PC-9 (cell line): ENCODE results near the gene TANC1. TPM values are rescaled to one million over a fixed set of nuclear protein-coding genes. Genes with fewer than 3 reads are reported as not detected.

Experiments
- BruUV-seq: library from RNA; stranded (reverse); fragments of 400-500 nt; replicated peaks from 2 replicates; lab custom pipeline; 2021; lab: Mats Ljungman, UMichigan
- CTCF ChIA-PET: fragments of 300-600 bp; sonication (Branson Sonifier 250); formaldehyde crosslinking; loops from one replicate; lab custom pipeline; 2022; ENCODE audit warnings: antibody characterized with exemption; lab: Charles Lee
- POLR2A ChIA-PET: fragments of 300-600 bp; sonication (Branson Sonifier 250); formaldehyde crosslinking; loops from one replicate; lab custom pipeline; 2022; ENCODE audit warnings: antibody characterized with exemption; ENCODE audit not compliant: unreplicated experiment; lab: Charles Lee
- DNase-seq, 2 experiments: peaks; one replicate each; pipeline versions ENCODE4 v3.0.0 to v3.0.0-alpha.2; 2015 to 2022; ENCODE audit warnings: mixed read lengths in 1 of 2
- H2AFZ ChIP-seq: fragments of 200-600 bp; sonication (generic); 2 replicates; pipeline ENCODE4 v1.8.1; 2017; ENCODE audit warnings: antibody characterized with exemption
- H3F3A ChIP-seq: fragments of 200-600 bp; sonication (generic); 2 replicates; pipeline ENCODE4 v1.8.1; 2017; ENCODE audit warnings: antibody characterized with exemption, mild to moderate bottlenecking, low read depth; ENCODE audit not compliant: insufficient read depth
- H3K27ac ChIP-seq: fragments of 200-600 bp; sonication (generic); 2 replicates; pipeline ENCODE4 v1.6.1; 2016; ENCODE audit warnings: mixed run types
- H3K27me3 ChIP-seq: fragments of 200-600 bp; sonication (generic); 2 replicates; pipeline ENCODE4 v1.6.1; 2016; ENCODE audit warnings: low read depth, mixed run types; ENCODE audit not compliant: insufficient read depth
- H3K36me3 ChIP-seq: fragments of 200-600 bp; sonication (generic); 2 replicates; pipeline ENCODE4 v1.6.1; 2016; ENCODE audit warnings: low read depth, mixed run types
- H3K4me1 ChIP-seq: fragments of 200-600 bp; sonication (generic); replicated peaks from 2 replicates; pipeline ENCODE4 v1.6.1; 2016; ENCODE audit warnings: mixed run types; ENCODE audit not compliant: insufficient read depth
- H3K4me2 ChIP-seq: fragments of 200-600 bp; sonication (generic); 2 replicates; pipeline ENCODE4 v1.6.1; 2017; ENCODE audit warnings: mixed run types
- H3K4me3 ChIP-seq: fragments of 200-600 bp; sonication (generic); 2 replicates; pipeline ENCODE4 v1.6.1; 2016; ENCODE audit warnings: mixed run types
- H3K79me2 ChIP-seq: fragments of 200-600 bp; sonication (generic); 2 replicates; pipeline ENCODE4 v1.6.1; 2017; ENCODE audit warnings: low read depth, mixed run types
- H3K9me2 ChIP-seq: fragments of 200-600 bp; sonication (generic); 2 replicates; pipeline ENCODE4 v1.8.1; 2017; ENCODE audit warnings: mild to moderate bottlenecking; ENCODE audit not compliant: insufficient read depth
- H3K9me3 ChIP-seq: fragments of 200-600 bp; sonication (generic); 2 replicates; pipeline ENCODE4 v1.8.1; 2016; ENCODE audit warnings: low read depth; ENCODE audit not compliant: insufficient read depth
- H4K20me1 ChIP-seq: fragments of 200-600 bp; sonication (generic); 2 replicates; pipeline ENCODE4 v1.8.1; 2017; ENCODE audit not compliant: insufficient read depth
- CTCF ChIP-seq: fragments of 200-600 bp; sonication (generic); conservative IDR thresholded peaks from 2 replicates; pipeline ENCODE4 v1.6.1; 2017; ENCODE audit warnings: mixed run types, antibody characterized with exemption, mild to moderate bottlenecking, moderate library complexity
- EZH2 ChIP-seq: fragments of 200-600 bp; sonication (generic); IDR thresholded peaks from 2 replicates; pipeline ENCODE4 v1.8.0; 2017; ENCODE audit warnings: antibody characterized with exemption, low read depth
- intact Hi-C: fragments of 100-400 bp; cut with micrococcal nuclease; formaldehyde crosslinking; loops from one replicate; pipeline ENCODE4 v1.10.0; 2022; ENCODE audit not compliant: unreplicated experiment
- total RNA-seq: library from RNA; stranded (reverse); gene quantifications from 2 replicates; pipeline ENCODE4 v1.2.3, GENCODE V29; 2021

Gene TANC1
- total RNA-seq, 1 experiment from 2014 or later, result 26.0 TPM

- TF ChIP-seq EZH2 (no peak), CTCF (no peak)
- no TSS peak for BruUV-seq
- H3K4me2 ChIP-seq, result no peak overlapping the region
- DNase-seq, result no peak
- no peaks in the 10 kb centered on the region for H3K4me1 ChIP-seq
- no peak overlapping the region for H2AFZ ChIP-seq
- H3K9me3 ChIP-seq, result no peaks in the 10 kb centered on the region
- no peaks in the 10 kb centered on the region for H4K20me1 ChIP-seq
- H3F3A ChIP-seq, result no peaks in the 10 kb centered on the region
- no peaks in the 10 kb centered on the region for H3K9me2 ChIP-seq
- ChIA-PET POLR2A (interaction anchor here (0.6 kb wide), 1 partner anchor 51 kb away, joined by 3 read pairs; no protein-coding TSS in a partner anchor), CTCF (no interaction called here)
- no peaks in the 10 kb centered on the region for H3K27me3 ChIP-seq
- intact Hi-C loops, result no loop called here
- no peak overlapping the region for H3K27ac ChIP-seq
- no peak overlapping the region for H3K4me3 ChIP-seq
- no peaks in the 10 kb centered on the region for H3K36me3 ChIP-seq
- no peaks in the 10 kb centered on the region for H3K79me2 ChIP-seq
These were observed 233.1 kb downstream of the TANC1 start for GRCh38 chr2:159201360-159202063.

- no peaks in the 10 kb centered on the region for H3K36me3 ChIP-seq
- POLR2A ChIA-PET, result no interaction called here
- no peaks in the 10 kb centered on the region for H3K4me1 ChIP-seq
- CTCF ChIA-PET, result no interaction called here
- H2AFZ ChIP-seq, result no peak overlapping the region
- DNase-seq, result no peak
- H3F3A ChIP-seq, result no peaks in the 10 kb centered on the region
- BruUV-seq, result no TSS peak
- TF ChIP-seq EZH2 (no peak), CTCF (no peak)
- H4K20me1 ChIP-seq, result no peaks in the 10 kb centered on the region
- H3K27ac ChIP-seq, result no peak overlapping the region
- H3K4me2 ChIP-seq, result no peak overlapping the region
- no peaks in the 10 kb centered on the region for H3K9me3 ChIP-seq
- intact Hi-C loops, result no loop called here
- no peaks in the 10 kb centered on the region for H3K79me2 ChIP-seq
- no peak overlapping the region for H3K4me3 ChIP-seq
- no peaks in the 10 kb centered on the region for H3K27me3 ChIP-seq
- no peaks in the 10 kb centered on the region for H3K9me2 ChIP-seq
These were observed 234.2 kb downstream of the TANC1 start for GRCh38 chr2:159202568-159203071.

GRCh38 chr2:159204381-159205144 lies 236.1 kb downstream of the TANC1 start:
- H3F3A ChIP-seq, result no peaks in the 10 kb centered on the region
- H3K27me3 ChIP-seq, result no peaks in the 10 kb centered on the region
- no peak overlapping the region for H3K4me3 ChIP-seq
- no peak for TF ChIP-seq EZH2
- TF ChIP-seq CTCF, result no peak
- ChIA-PET POLR2A (no interaction called here), CTCF (no interaction called here)
- no peak overlapping the region for H3K27ac ChIP-seq
- H3K36me3 ChIP-seq, result no peaks in the 10 kb centered on the region
- H3K4me1 ChIP-seq, result no peaks in the 10 kb centered on the region
- no peak overlapping the region for H3K4me2 ChIP-seq
- no peaks in the 10 kb centered on the region for H3K9me2 ChIP-seq
- no TSS peak for BruUV-seq
- H2AFZ ChIP-seq, result no peak overlapping the region
- intact Hi-C loops, result no loop called here
- no peak for DNase-seq
- no peaks in the 10 kb centered on the region for H4K20me1 ChIP-seq
- H3K9me3 ChIP-seq, result no peaks in the 10 kb centered on the region
- no peaks in the 10 kb centered on the region for H3K79me2 ChIP-seq
